GM18520 (cell line): ENCODE results near the gene RP9.

Source experiments
- ATAC-seq: cut with Tn5 transposase; IDR thresholded peaks from one replicate; pipeline ENCODE4 v1.9.1; 2021; ENCODE audit not compliant: unreplicated experiment

Gene RP9

GRCh38 chr7:33066771-33067170 is 42.4 kb downstream of the RP9 start:
- ATAC-seq, result no peak

- no peak for ATAC-seq
Observed at GRCh38 chr7:33065981-33066380, 43.2 kb downstream of the RP9 start.

- peak; percentile 91 for ATAC-seq
Observed at GRCh38 chr7:33062782-33063443, 46.3 kb downstream of the RP9 start.

GRCh38 chr7:33062023-33062781 is 47.0 kb downstream of the RP9 start, which contains the start of gene NT5C3A:
Gene NT5C3A, minus strand, starts transcription at chr7:33062776. Its CDS starts 71 bp downstream, at chr7:33062705.
- no peak for ATAC-seq

- no peak for ATAC-seq
Observed at GRCh38 chr7:33061282-33061937, 47.8 kb downstream of the RP9 start.

- no peak for ATAC-seq
Observed at GRCh38 chr7:33059635-33060034, 49.6 kb downstream of the RP9 start.

GRCh38 chr7:33055158-33055557 is 54.0 kb downstream of the RP9 start:
- no peak for ATAC-seq

GRCh38 chr7:33054261-33054964 is 54.8 kb downstream of the RP9 start:
- ATAC-seq, result no peak

GRCh38 chr7:33053721-33054120 is 55.5 kb downstream of the RP9 start:
- ATAC-seq, result no peak

- no peak for ATAC-seq
Observed at GRCh38 chr7:33050535-33051318, 58.5 kb downstream of the RP9 start.

GRCh38 chr7:33048704-33049103 is 60.5 kb downstream of the RP9 start:
- ATAC-seq, result no peak

- ATAC-seq, result no peak
Observed at GRCh38 chr7:33048257-33048656, 60.9 kb downstream of the RP9 start.

GRCh38 chr7:33044986-33045385 is 64.2 kb downstream of the RP9 start:
- peak; percentile 39 for ATAC-seq
